H1 (cell line): ENCODE results near the gene SLC6A7.

Experiments
- BRCA1 ChIP-seq: IDR thresholded peaks from 2 replicates; pipeline ENCODE4 v1.6.1; 2012; ENCODE audit warnings: low read depth, low read length, improper control_type of control experiment
- JUND ChIP-seq: IDR thresholded peaks from 2 replicates; pipeline ENCODE4 v1.6.1; 2011; ENCODE audit warnings: mild to moderate bottlenecking, improper control_type of control experiment, low read length
- POLR2A ChIP-seq, 2 experiments: IDR thresholded peaks; 1 replicate in 1 of 2; 2 replicates in 1 of 2; pipeline ENCODE4 v1.6.1; 2011; ENCODE audit warnings: low read depth in 2 of 2, low read length in 2 of 2, mild to moderate bottlenecking in 2 of 2; ENCODE audit errors: control extremely low read depth in 1 of 2
- POLR2AphosphoS5 ChIP-seq: IDR thresholded peaks from 2 replicates; pipeline ENCODE4 v1.6.1; 2011; ENCODE audit warnings: low read depth, low read length
- SP1 ChIP-seq: IDR thresholded peaks from 2 replicates; pipeline ENCODE4 v1.6.1; 2011; ENCODE audit warnings: low read depth, low read length
- SP2 ChIP-seq: IDR thresholded peaks from 2 replicates; pipeline ENCODE4 v1.6.1; 2012; ENCODE audit warnings: mild to moderate bottlenecking, low read length, inconsistent platforms
- TAF1 ChIP-seq: IDR thresholded peaks from 2 replicates; pipeline ENCODE4 v1.6.1; 2011; ENCODE audit warnings: mild to moderate bottlenecking, low read depth, low read length
- TF ChIP-seq, protein P1 (sequence below): IDR thresholded peaks from 2 replicates; pipeline ENCODE4 v1.6.1; 2012; ENCODE audit warnings: inconsistent platforms
- TF ChIP-seq, protein P2 (sequence below), 3 experiments: IDR thresholded peaks; 1 replicate in 2 of 3; 2 replicates in 1 of 3; pipeline versions ENCODE4 v1.5.1 to v1.6.1; 2011; ENCODE audit warnings: low read length in 3 of 3, mild to moderate bottlenecking in 3 of 3, inconsistent platforms in 2 of 3, low read depth in 1 of 3, moderate library complexity in 1 of 3; ENCODE audit not compliant: insufficient read depth in 1 of 3; ENCODE audit errors: control extremely low read depth in 1 of 3

- no peak for TF ChIP-seq BRCA1
- TF ChIP-seq, protein P1, sequence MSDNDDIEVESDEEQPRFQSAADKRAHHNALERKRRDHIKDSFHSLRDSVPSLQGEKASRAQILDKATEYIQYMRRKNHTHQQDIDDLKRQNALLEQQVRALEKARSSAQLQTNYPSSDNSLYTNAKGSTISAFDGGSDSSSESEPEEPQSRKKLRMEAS: no peak
- TF ChIP-seq POLR2A (IDR thresholded peaks at IDR 0.05; ENCODE audit: control extremely low read depth in 1 of 2, low read depth in 2 of 2, low read length in 2 of 2): no peak
- no peak for TF ChIP-seq TAF1
- TF ChIP-seq, protein P2, sequence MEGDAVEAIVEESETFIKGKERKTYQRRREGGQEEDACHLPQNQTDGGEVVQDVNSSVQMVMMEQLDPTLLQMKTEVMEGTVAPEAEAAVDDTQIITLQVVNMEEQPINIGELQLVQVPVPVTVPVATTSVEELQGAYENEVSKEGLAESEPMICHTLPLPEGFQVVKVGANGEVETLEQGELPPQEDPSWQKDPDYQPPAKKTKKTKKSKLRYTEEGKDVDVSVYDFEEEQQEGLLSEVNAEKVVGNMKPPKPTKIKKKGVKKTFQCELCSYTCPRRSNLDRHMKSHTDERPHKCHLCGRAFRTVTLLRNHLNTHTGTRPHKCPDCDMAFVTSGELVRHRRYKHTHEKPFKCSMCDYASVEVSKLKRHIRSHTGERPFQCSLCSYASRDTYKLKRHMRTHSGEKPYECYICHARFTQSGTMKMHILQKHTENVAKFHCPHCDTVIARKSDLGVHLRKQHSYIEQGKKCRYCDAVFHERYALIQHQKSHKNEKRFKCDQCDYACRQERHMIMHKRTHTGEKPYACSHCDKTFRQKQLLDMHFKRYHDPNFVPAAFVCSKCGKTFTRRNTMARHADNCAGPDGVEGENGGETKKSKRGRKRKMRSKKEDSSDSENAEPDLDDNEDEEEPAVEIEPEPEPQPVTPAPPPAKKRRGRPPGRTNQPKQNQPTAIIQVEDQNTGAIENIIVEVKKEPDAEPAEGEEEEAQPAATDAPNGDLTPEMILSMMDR (IDR thresholded peaks at IDR 0.05; ENCODE audit: control extremely low read depth in 1 of 3, insufficient read depth in 1 of 3, low read depth in 1 of 3, low read length in 3 of 3): peak in 1 of 3 experiments; percentile 1; a peak in 2 of 4 replicates
- TF ChIP-seq SP1: no peak
- no peak for TF ChIP-seq POLR2AphosphoS5
- TF ChIP-seq JUND: no peak
- no peak for TF ChIP-seq SP2
Observed at GRCh38 chr5:150206098-150206778, 16.4 kb downstream of the SLC6A7 start.
